SK-N-SH treated with all-trans-retinoic acid at 6 μM for 48 hours (cell line): ENCODE data around the gene RBMS3.

ENCODE experiments used
- ATAC-seq: fragments of 200-7000 bp; cut with Tn5 transposase; 3 replicates; pipeline ENCODE4 v1.9.1; 2020; ENCODE audit warnings: mild to moderate bottlenecking, moderate library complexity
- ARNTL ChIP-seq: fragments of 450-650 bp; formaldehyde crosslinking; IDR thresholded peaks from 2 replicates; pipeline ENCODE4 v1.5.0; 2020; ENCODE audit warnings: low read depth, mild to moderate bottlenecking, moderate library complexity, borderline replicate concordance
- BACH2 ChIP-seq: fragments of 250-450 bp; sonication (Bioruptor Pico); IDR thresholded peaks from 2 replicates; pipeline ENCODE4 v1.9.0; 2021; ENCODE audit warnings: mild to moderate bottlenecking, borderline replicate concordance
- CREB5 ChIP-seq: fragments of 250-450 bp; sonication (Bioruptor Pico); IDR thresholded peaks from 2 replicates; pipeline ENCODE4 v1.5.1; 2020; ENCODE audit warnings: low read depth, mild to moderate bottlenecking, moderate library complexity
- CSDC2 ChIP-seq: fragments of 250-450 bp; sonication (Bioruptor Pico); IDR thresholded peaks from 2 replicates; pipeline ENCODE4 v1.5.0; 2020; ENCODE audit warnings: mild to moderate bottlenecking, moderate library complexity
- CSRNP3 ChIP-seq: fragments of 250-450 bp; sonication (Bioruptor Pico); IDR thresholded peaks from 2 replicates; pipeline ENCODE4 v1.5.1; 2021; ENCODE audit warnings: mild to moderate bottlenecking, moderate library complexity
- ESRRG ChIP-seq: fragments of 250-450 bp; sonication (Bioruptor Pico); IDR thresholded peaks from 2 replicates; pipeline ENCODE4 v1.6.1; 2021; ENCODE audit warnings: mild to moderate bottlenecking
- GLIS3 ChIP-seq: fragments of 250-450 bp; sonication (Bioruptor Pico); IDR thresholded peaks from 2 replicates; pipeline ENCODE4 v1.5.0; 2020; ENCODE audit warnings: mild to moderate bottlenecking, moderate library complexity
- ISL1 ChIP-seq: fragments of 250-450 bp; sonication (Bioruptor Pico); IDR thresholded peaks from 2 replicates; pipeline ENCODE4 v2.1.2; 2022; ENCODE audit warnings: mild to moderate bottlenecking, moderate library complexity
- OSR1 ChIP-seq: fragments of 250-450 bp; sonication (Bioruptor Pico); IDR thresholded peaks from 2 replicates; pipeline ENCODE4 v1.8.0; 2022; ENCODE audit warnings: moderate library complexity, mild to moderate bottlenecking, inconsistent platforms
- PATZ1 ChIP-seq: fragments of 250-450 bp; sonication (Bioruptor Pico); IDR thresholded peaks from 2 replicates; pipeline ENCODE4 v1.8.0; 2020; ENCODE audit warnings: mild to moderate bottlenecking, moderate library complexity, borderline replicate concordance
- POU6F1 ChIP-seq: fragments of 250-450 bp; sonication (Bioruptor Pico); IDR thresholded peaks from 2 replicates; pipeline ENCODE4 v1.8.0; 2021; ENCODE audit warnings: low read depth, mild to moderate bottlenecking, moderate library complexity, borderline replicate concordance
- PPARA ChIP-seq: fragments of 250-450 bp; sonication (Bioruptor Pico); IDR thresholded peaks from 2 replicates; pipeline ENCODE4 v1.5.0; 2020; ENCODE audit warnings: mild to moderate bottlenecking, borderline replicate concordance
- RARB ChIP-seq: fragments of 250-450 bp; sonication (Bioruptor Pico); IDR thresholded peaks from 2 replicates; pipeline ENCODE4 v1.8.0; 2021; ENCODE audit warnings: mild to moderate bottlenecking, moderate library complexity
- SNAI2 ChIP-seq: fragments of 250-450 bp; sonication (Bioruptor Pico); IDR thresholded peaks from 2 replicates; pipeline ENCODE4 v1.5.0; 2020; ENCODE audit warnings: mild to moderate bottlenecking, moderate library complexity
- TCF4 ChIP-seq: fragments of 250-450 bp; sonication (Bioruptor Pico); IDR thresholded peaks from 2 replicates; pipeline ENCODE4 v1.8.0; 2021; ENCODE audit warnings: mild to moderate bottlenecking, moderate library complexity, borderline replicate concordance
- TOX ChIP-seq: fragments of 250-450 bp; sonication (Bioruptor Pico); IDR thresholded peaks from 2 replicates; pipeline ENCODE4 v1.8.0; 2021; ENCODE audit warnings: mild to moderate bottlenecking, moderate library complexity, borderline replicate concordance
- ZC3H10 ChIP-seq: fragments of 250-450 bp; sonication (Bioruptor Pico); IDR thresholded peaks from 2 replicates; pipeline ENCODE4 v1.5.1; 2021; ENCODE audit warnings: mild to moderate bottlenecking, moderate library complexity
- ZFP3 ChIP-seq: fragments of 250-450 bp; sonication (Bioruptor Pico); IDR thresholded peaks from 2 replicates; pipeline ENCODE4 v1.5.0; 2020; ENCODE audit warnings: mild to moderate bottlenecking, moderate library complexity
- ZFP30 ChIP-seq: fragments of 450-650 bp; formaldehyde crosslinking; IDR thresholded peaks from 2 replicates; pipeline ENCODE4 v1.5.0; 2022; ENCODE audit warnings: mild to moderate bottlenecking, moderate library complexity
- ZNF565 ChIP-seq: fragments of 450-650 bp; formaldehyde crosslinking; conservative IDR thresholded peaks from 2 replicates; pipeline ENCODE4 v1.5.0; 2020; ENCODE audit warnings: low read depth, mild to moderate bottlenecking, moderate library complexity
- ZNF70 ChIP-seq: fragments of 450-650 bp; formaldehyde crosslinking; IDR thresholded peaks from 2 replicates; pipeline ENCODE4 v1.5.0; 2020; ENCODE audit warnings: mild to moderate bottlenecking, moderate library complexity
- ZNF8 ChIP-seq: fragments of 450-650 bp; formaldehyde crosslinking; IDR thresholded peaks from 2 replicates; pipeline ENCODE4 v1.5.0; 2020; ENCODE audit warnings: mild to moderate bottlenecking, moderate library complexity

Gene RBMS3

GRCh38 chr3:29258161-29258560 lies 22.7 kb upstream of the RBMS3 start:
- ATAC-seq = no peak
- TF ChIP-seq ZNF565 (CRISPR knock-in tag) (no peak), ZFP3 (no peak), POU6F1 (CRISPR knock-in tag) (no peak), PPARA (CRISPR knock-in tag) (no peak), TCF4 (CRISPR knock-in tag) (no peak), OSR1 (no peak), ARNTL (no peak), ZC3H10 (CRISPR knock-in tag) (no peak)

GRCh38 chr3:29261119-29261518 lies 19.8 kb upstream of the RBMS3 start:
- no peak for ATAC-seq
- no peak for TF ChIP-seq TOX
- TF ChIP-seq ZNF565 (CRISPR knock-in tag) = no peak
- TF ChIP-seq CREB5 (CRISPR knock-in tag) = no peak
- no peak for TF ChIP-seq ESRRG
- no peak for TF ChIP-seq ARNTL
- TF ChIP-seq POU6F1 (CRISPR knock-in tag) = no peak
- no peak for TF ChIP-seq ISL1 (CRISPR knock-in tag)
- no peak for TF ChIP-seq RARB (CRISPR knock-in tag)
- no peak for TF ChIP-seq ZNF70 (CRISPR knock-in tag)
- TF ChIP-seq ZFP3 = no peak
- no peak for TF ChIP-seq BACH2
- TF ChIP-seq PATZ1 (CRISPR knock-in tag) = no peak
- no peak for TF ChIP-seq SNAI2
- no peak for TF ChIP-seq CSDC2 (CRISPR knock-in tag)
- TF ChIP-seq, all 23 proteins: peak for 0

GRCh38 chr3:29263476-29263875 lies 17.4 kb upstream of the RBMS3 start:
- ATAC-seq = no peak
- TF ChIP-seq ZFP30 (CRISPR knock-in tag) = no peak
- no peak for TF ChIP-seq PATZ1 (CRISPR knock-in tag)
- TF ChIP-seq GLIS3 (CRISPR knock-in tag) = no peak
- TF ChIP-seq ZNF8 (CRISPR knock-in tag) = no peak
- TF ChIP-seq ZNF565 (CRISPR knock-in tag) = no peak
- no peak for TF ChIP-seq ESRRG
- no peak for TF ChIP-seq CSDC2 (CRISPR knock-in tag)
- TF ChIP-seq ZFP3 = no peak
- TF ChIP-seq POU6F1 (CRISPR knock-in tag) = no peak
- TF ChIP-seq OSR1 = no peak
- no peak for TF ChIP-seq CSRNP3 (CRISPR knock-in tag)
- TF ChIP-seq ZC3H10 (CRISPR knock-in tag) = no peak
- no peak for TF ChIP-seq ISL1 (CRISPR knock-in tag)
- no peak for TF ChIP-seq ARNTL
